ENCODE data around the gene ATP8B2. TPM values are rescaled to one million over a fixed set of nuclear protein-coding genes. Genes with fewer than 3 reads are reported as not detected.
"Not testable (repeated sequence)": the region's sequence is repeated elsewhere in the genome, so short reads cannot be mapped to it uniquely, and the experiment has no call there.

ATP8B2 gene
- total RNA-seq, 1 donor from 2014 or later = 39.5 TPM

DNA sequence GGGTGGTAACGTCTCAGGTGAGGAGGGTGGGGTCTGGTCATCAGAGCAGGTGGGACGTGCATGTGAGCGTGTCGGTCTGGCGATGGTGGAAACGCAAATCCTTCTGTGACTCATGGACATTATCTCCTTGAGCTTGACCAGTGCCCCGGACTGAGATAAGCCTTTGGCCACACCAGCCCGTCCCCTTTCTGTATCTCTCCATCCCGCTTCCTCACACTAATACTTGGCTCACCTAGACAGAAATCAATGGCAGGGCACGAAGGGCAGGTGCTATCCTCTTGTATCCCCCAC is 12.3 kb upstream of the ATP8B2 start:
- DNase-seq (ENCODE audit: extremely low spot score, unreplicated experiment) = no peak
- Mint-ChIP-seq H3K36me3 (no peaks in the 10 kb centered on the region), H3K9me3 (peaks cover under 1% of the 10 kb centered on the region), H3K27me3 (peaks cover 13% of the 10 kb centered on the region), H3K4me1 (ENCODE audit: unreplicated experiment) (no peaks in the 10 kb centered on the region), H3K4me3 (no peak overlapping the region), H3K27ac (no peak overlapping the region)
- TF ChIP-seq, protein P1, sequence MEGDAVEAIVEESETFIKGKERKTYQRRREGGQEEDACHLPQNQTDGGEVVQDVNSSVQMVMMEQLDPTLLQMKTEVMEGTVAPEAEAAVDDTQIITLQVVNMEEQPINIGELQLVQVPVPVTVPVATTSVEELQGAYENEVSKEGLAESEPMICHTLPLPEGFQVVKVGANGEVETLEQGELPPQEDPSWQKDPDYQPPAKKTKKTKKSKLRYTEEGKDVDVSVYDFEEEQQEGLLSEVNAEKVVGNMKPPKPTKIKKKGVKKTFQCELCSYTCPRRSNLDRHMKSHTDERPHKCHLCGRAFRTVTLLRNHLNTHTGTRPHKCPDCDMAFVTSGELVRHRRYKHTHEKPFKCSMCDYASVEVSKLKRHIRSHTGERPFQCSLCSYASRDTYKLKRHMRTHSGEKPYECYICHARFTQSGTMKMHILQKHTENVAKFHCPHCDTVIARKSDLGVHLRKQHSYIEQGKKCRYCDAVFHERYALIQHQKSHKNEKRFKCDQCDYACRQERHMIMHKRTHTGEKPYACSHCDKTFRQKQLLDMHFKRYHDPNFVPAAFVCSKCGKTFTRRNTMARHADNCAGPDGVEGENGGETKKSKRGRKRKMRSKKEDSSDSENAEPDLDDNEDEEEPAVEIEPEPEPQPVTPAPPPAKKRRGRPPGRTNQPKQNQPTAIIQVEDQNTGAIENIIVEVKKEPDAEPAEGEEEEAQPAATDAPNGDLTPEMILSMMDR (conservative IDR thresholded peaks at IDR 0.05) = no peak

DNA sequence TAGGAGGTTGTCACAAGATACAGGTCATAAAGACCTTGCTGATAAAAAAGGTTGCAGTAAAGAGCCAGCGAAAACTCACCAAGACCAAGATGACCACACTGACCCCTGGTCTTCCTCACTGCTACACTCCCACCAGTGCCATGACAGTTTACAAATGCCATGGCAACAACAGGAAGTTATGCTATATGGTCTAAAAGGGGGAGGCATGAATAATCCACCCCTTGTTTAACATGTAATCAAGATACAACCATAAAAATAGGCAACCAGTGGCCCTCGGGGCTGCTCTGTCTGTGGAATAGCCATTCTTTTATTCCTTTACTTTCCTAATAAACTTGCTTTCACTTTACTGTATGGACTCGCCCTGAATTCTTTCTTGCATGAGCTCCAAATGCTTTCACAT is 11.1 kb upstream of the ATP8B2 start:
- H3K27ac Mint-ChIP-seq; H3K9me3 Mint-ChIP-seq; H3K4me3 Mint-ChIP-seq; DNase-seq (ENCODE audit: extremely low spot score, unreplicated experiment); H3K4me1 Mint-ChIP-seq (ENCODE audit: unreplicated experiment); H3K36me3 Mint-ChIP-seq: not testable (repeated sequence)
- H3K27me3 Mint-ChIP-seq = peaks cover 11% of the 10 kb centered on the region

DNA sequence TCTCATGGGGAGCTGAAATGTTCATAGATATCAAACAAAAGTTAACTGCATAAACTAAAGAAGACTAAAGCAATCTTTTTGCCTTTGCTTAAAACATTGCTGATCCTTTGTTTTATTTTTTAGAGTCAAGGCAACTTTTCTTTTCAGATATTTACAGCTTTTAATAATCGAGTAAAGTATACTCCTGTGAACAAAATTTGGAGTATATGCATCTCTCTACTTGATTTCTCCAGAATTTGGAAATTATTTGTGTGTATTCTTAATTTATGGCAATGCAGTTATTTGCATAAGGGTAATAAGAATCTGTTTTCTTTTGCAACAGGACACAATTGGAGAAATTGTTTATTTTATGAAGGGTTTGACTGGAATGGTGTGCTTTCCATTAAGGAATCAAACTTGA is 8.6 kb upstream of the ATP8B2 start:
- Mint-ChIP-seq H3K4me1 (ENCODE audit: unreplicated experiment) (peaks cover 7% of the 10 kb centered on the region), H3K36me3 (no peaks in the 10 kb centered on the region), H3K9me3 (peaks cover 4% of the 10 kb centered on the region), H3K4me3 (no peak overlapping the region), H3K27me3 (peaks cover 22% of the 10 kb centered on the region), H3K27ac (no peak overlapping the region)
- TF ChIP-seq, protein P1 (conservative IDR thresholded peaks at IDR 0.05) = no peak
- no peak for DNase-seq (ENCODE audit: extremely low spot score, unreplicated experiment)

DNA sequence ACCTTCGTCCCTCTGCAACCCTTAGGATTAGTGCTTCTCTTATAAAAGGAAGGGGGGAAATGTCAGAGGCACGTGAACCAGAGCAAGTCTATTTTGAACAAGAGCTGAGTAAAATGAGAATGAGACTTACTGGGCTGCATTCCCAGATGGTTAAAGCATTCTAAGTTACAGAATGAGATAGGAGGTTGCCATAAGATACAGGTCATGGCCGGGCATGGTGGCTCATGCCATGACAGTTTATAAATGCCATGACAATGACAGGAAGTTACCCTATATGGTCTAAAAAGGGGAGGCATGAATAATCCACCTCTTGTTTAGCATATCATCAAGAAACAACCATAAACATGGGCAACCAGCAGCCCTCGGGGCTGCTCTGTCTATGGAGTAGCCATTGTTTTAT is 6.9 kb upstream of the ATP8B2 start:
- H3K9me3 Mint-ChIP-seq = peaks cover 4% of the 10 kb centered on the region
- TF ChIP-seq, protein P1 (conservative IDR thresholded peaks at IDR 0.05) = no peak
- peaks cover 7% of the 10 kb centered on the region for H3K4me1 Mint-ChIP-seq (ENCODE audit: unreplicated experiment)
- H3K27me3 Mint-ChIP-seq = peaks cover 33% of the 10 kb centered on the region
- no peak overlapping the region for H3K27ac Mint-ChIP-seq
- H3K36me3 Mint-ChIP-seq = no peaks in the 10 kb centered on the region
- no peak overlapping the region for H3K4me3 Mint-ChIP-seq
- DNase-seq (ENCODE audit: extremely low spot score, unreplicated experiment) = no peak

DNA sequence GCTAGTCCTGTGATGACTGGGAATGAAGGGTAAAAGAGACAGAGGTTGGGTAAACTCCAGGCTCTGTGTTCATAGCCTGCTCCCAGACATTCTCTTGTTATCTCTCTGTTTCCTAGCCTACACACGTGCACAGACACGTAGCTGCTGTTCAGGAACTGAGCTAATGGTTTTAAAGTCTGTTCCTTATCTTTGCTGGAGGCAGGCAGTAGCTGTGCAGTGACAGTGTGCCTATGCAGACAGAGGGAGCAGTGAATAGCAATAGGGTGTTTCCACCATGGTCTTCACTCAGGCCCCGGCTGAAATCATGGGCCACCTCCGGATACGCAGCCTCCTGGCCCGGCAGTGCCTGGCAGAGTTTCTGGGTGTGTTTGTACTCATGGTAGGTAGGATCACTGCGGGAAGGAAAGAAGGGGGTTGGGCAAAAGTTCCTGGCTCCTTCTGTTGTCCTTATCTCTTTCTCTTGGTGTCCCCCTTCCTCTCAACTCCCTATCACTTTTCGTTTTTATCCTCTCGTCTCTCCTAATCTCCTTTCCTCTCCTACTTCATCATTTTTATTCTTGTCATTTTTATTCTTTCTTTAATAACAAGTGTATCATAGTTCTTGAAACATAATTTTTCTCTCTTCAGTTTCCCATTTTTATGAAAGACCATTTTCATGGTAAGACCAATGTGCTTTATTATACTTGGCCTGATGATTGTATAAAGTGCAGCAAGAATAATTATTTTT is 4.3 kb upstream of the ATP8B2 start, which contains the start of gene AQP10:
AQP10 (plus strand) TSS at position 212 of the 727 bp plus-strand sequence; CDS start at position 275, 63 bp downstream.
- peak within 1 kb of the TSS; percentile 18 for H3K27ac Mint-ChIP-seq

DNA sequence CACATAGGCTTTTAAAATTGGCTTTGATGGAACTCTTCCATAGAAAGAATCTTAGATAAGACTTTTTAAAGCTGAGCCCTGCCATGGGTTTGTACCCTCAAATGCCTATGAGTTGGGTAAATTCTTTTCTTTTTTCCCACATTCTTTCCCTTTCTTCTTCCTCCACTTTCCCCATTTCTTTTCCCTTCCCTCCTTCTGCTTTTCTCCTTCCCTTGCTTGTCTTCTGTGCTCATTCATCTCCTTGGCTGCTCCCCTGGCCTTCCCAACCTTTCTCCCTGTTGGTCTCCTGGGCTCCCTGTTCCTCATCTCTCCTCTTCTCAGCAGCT is 3.8 kb upstream of the ATP8B2 start:
- Mint-ChIP-seq H3K27me3 (peaks cover 41% of the 10 kb centered on the region), H3K27ac (peak overlapping the region; percentile 18), H3K4me1 (ENCODE audit: unreplicated experiment) (peaks cover 13% of the 10 kb centered on the region)
- not testable (repeated sequence) for H3K9me3 Mint-ChIP-seq; H3K36me3 Mint-ChIP-seq; DNase-seq (ENCODE audit: extremely low spot score, unreplicated experiment); H3K4me3 Mint-ChIP-seq

More for the DNA sequence above, 4.3 kb upstream of the ATP8B2 start, which contains the start of gene AQP10:
- peaks cover 9% of the 10 kb centered on the region for H3K4me1 Mint-ChIP-seq (ENCODE audit: unreplicated experiment)
- no peak for DNase-seq (ENCODE audit: extremely low spot score, unreplicated experiment)
- TF ChIP-seq, protein P1 (conservative IDR thresholded peaks at IDR 0.05) = no peak
- no peaks in the 10 kb centered on the region for H3K36me3 Mint-ChIP-seq
- no peak within 1 kb of the TSS for H3K4me3 Mint-ChIP-seq
- peaks cover 4% of the 10 kb centered on the region for H3K9me3 Mint-ChIP-seq
- H3K27me3 Mint-ChIP-seq = peaks cover 41% of the 10 kb centered on the region

DNA sequence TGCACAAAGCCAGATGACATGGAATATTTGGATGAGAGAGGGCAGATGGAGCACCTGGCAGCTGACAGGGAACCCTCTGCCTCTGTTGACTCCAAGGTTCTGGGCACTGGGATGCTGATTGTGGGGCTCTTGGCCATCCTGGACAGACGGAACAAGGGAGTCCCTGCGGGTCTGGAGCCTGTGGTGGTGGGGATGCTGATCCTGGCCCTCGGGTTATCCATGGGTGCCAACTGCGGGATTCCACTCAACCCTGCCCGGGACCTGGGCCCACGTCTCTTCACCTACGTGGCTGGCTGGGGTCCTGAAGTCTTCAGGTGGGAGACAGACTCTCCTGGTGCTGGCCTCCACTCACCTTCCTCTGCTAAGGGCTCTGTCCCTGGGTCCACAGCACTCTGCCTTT is 1.8 kb upstream of the ATP8B2 start:
- H3K36me3 Mint-ChIP-seq = no peaks in the 10 kb centered on the region
- no peak overlapping the region for H3K27ac Mint-ChIP-seq
- H3K4me1 Mint-ChIP-seq (ENCODE audit: unreplicated experiment) = peaks cover 29% of the 10 kb centered on the region
- DNase-seq (ENCODE audit: extremely low spot score, unreplicated experiment) = no peak
- H3K4me3 Mint-ChIP-seq = no peak overlapping the region
- no peaks in the 10 kb centered on the region for H3K9me3 Mint-ChIP-seq
- H3K27me3 Mint-ChIP-seq = peaks cover 35% of the 10 kb centered on the region
- TF ChIP-seq, protein P1 (conservative IDR thresholded peaks at IDR 0.05) = no peak
